ENCODE results near the gene SSTR5. TPM values are rescaled to one million over a fixed set of nuclear protein-coding genes. Genes with fewer than 3 reads are reported as not detected.
"Not testable (repeated sequence)": the region's sequence is repeated elsewhere in the genome, so short reads cannot be mapped to it uniquely, and the experiment has no call there.

The SSTR5 gene
- total RNA-seq, 4 donors from 2014 or later, result not detected

DNA sequence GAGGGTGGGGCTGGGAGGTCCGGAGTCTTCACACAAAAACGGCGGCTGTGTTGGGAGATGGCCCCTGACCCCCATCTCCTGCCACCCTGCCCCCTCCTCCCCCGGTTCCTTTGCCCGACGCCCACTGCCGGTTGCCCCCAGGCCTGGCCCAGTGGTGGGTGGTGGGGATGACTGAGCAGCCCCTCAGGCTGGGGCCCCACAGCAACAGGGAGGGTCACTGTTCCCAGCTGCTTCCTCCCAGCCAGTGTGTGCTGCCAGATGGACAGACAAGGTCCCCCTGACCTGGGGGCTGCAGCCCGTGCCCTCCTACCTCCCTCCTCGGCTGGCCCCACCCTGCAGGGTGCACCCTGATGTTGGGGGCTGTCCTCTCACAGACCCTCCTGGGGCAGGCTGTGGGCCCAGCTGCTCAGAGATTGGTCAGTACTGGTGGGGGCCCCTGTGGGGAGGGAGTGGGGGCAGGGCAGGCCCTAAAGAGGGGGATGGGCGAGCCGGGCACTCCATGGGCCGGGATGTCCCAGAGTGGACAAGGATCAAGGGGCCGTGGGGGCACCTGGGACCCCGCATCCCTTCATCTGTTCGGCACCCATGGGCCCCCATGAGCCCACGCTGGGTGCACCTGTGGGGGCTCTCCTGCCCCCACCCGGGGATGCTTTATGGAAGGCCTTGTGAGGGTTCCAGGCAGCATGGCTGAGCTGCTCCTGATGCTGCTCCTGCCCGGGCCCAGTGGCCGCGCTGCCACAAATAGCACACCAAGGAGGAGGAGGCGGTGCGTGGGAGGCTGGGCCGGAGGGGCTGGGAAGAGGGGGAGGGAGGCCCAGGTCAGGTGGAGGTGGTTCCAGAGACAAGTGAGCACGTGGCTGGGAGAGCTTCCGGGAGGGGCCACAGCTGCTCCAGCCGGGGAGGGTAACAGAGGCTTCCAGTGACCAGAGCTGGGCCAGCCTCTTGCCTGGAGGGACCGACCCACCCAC is 18.4 kb downstream of the SSTR5 start:
- no peak overlapping the region for H3K4me3 ChIP-seq
- TF ChIP-seq POLR2A (IDR thresholded peaks at IDR 0.05) (no peak), EP300 (IDR thresholded peaks at IDR 0.05) (no peak), POLR2AphosphoS5 (IDR thresholded peaks at IDR 0.05) (no peak)
- TF ChIP-seq, protein P1, sequence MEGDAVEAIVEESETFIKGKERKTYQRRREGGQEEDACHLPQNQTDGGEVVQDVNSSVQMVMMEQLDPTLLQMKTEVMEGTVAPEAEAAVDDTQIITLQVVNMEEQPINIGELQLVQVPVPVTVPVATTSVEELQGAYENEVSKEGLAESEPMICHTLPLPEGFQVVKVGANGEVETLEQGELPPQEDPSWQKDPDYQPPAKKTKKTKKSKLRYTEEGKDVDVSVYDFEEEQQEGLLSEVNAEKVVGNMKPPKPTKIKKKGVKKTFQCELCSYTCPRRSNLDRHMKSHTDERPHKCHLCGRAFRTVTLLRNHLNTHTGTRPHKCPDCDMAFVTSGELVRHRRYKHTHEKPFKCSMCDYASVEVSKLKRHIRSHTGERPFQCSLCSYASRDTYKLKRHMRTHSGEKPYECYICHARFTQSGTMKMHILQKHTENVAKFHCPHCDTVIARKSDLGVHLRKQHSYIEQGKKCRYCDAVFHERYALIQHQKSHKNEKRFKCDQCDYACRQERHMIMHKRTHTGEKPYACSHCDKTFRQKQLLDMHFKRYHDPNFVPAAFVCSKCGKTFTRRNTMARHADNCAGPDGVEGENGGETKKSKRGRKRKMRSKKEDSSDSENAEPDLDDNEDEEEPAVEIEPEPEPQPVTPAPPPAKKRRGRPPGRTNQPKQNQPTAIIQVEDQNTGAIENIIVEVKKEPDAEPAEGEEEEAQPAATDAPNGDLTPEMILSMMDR (IDR thresholded peaks at IDR 0.05), result no peak
- H3K27ac ChIP-seq, result no peak overlapping the region
- no peaks in the 10 kb centered on the region for H3K36me3 ChIP-seq
- H3K27me3 ChIP-seq, result peaks cover 64% of the 10 kb centered on the region
- peaks cover 0 to 5% (median 0%) of the 10 kb centered on the region in 3 donors for H3K9me3 ChIP-seq
- peaks cover 0 to 25% (median 8%) of the 10 kb centered on the region in 3 donors for H3K4me1 ChIP-seq
- WGBS, 2 donors (ENCODE audit: low coverage in 1 of 2), result no CpG with 5 or more reads among the region's 27 CpGs
- ATAC-seq, result no peak

DNA sequence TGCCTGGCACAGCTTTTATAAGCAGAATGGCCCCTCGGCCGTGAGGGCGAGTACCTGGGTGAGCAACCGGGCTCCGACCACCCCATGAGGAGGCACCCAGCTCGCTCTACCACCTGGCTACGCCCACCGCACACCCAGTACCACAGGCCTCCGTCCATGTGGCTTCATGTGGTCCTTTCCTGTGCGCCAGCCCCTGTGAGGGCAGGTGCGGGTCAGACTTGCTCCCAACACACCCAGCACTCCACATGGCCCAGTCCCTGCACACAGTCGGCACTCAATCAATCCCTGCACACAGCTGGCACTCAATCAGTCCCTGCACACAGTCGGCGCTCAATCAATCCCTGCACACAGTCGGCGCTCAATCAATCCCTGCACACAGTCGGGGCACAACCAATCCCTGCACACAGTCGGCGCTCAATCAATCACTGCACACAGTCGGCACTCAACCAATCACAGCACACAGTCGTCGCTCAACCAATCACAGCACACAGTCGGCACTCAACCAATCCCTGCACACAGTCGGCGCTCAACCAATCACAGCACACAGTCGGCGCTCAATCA is 19.5 kb downstream of the SSTR5 start:
- no peak overlapping the region for H3K27ac ChIP-seq
- TF ChIP-seq EP300 (IDR thresholded peaks at IDR 0.05) (no peak), POLR2A (IDR thresholded peaks at IDR 0.05) (no peak), POLR2AphosphoS5 (IDR thresholded peaks at IDR 0.05) (no peak)
- TF ChIP-seq, protein P1 (IDR thresholded peaks at IDR 0.05), result no peak
- H3K4me3 ChIP-seq, result no peak overlapping the region
- H3K36me3 ChIP-seq, result no peaks in the 10 kb centered on the region
- 92 to 99% methylated on average over 5 to 15 of the region's 27 CpGs for WGBS, 2 donors (ENCODE audit: low coverage in 1 of 2)
- peaks cover 0 to 33% (median 8%) of the 10 kb centered on the region in 3 donors for H3K4me1 ChIP-seq
- peaks cover 63% of the 10 kb centered on the region for H3K27me3 ChIP-seq
- H3K9me3 ChIP-seq, result no peaks in the 10 kb centered on the region
- ATAC-seq, result no peak

DNA sequence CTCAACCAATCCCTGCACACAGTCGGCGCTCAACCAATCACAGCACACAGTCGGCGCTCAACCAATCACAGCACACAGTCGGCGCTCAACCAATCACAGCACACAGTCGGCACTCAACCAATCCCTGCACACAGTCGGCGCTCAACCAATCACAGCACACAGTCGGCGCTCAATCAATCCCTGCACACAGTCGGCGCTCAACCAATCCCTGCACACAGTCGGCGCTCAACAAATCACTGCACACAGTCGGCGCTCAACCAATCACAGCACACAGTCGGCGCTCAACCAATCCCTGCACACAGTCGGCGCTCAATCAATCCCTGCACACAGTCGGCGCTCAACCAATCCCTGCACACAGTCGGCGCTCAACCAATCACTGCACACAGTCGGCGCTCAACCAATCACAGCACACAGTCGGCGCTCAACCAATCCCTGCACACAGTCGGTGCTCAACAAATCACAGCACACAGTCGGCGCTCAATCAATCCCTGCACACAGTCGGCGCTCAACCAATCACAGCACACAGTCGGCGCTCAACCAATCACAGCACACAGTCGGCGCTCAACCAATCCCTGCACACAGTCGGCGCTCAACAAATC is 20.2 kb downstream of the SSTR5 start:
- 96% methylated on average over 11 of the region's 40 CpGs; no CpG with 5 or more reads in 1 of the 2 donors for WGBS, 2 donors (ENCODE audit: low coverage in 1 of 2)
- not testable (repeated sequence) for H3K36me3 ChIP-seq, H3K27ac ChIP-seq, H3K9me3 ChIP-seq, H3K4me3 ChIP-seq, ATAC-seq
- H3K27me3 ChIP-seq, result peaks cover 63% of the 10 kb centered on the region
- H3K4me1 ChIP-seq, result peaks cover 0 to 38% (median 8%) of the 10 kb centered on the region in 3 donors

DNA sequence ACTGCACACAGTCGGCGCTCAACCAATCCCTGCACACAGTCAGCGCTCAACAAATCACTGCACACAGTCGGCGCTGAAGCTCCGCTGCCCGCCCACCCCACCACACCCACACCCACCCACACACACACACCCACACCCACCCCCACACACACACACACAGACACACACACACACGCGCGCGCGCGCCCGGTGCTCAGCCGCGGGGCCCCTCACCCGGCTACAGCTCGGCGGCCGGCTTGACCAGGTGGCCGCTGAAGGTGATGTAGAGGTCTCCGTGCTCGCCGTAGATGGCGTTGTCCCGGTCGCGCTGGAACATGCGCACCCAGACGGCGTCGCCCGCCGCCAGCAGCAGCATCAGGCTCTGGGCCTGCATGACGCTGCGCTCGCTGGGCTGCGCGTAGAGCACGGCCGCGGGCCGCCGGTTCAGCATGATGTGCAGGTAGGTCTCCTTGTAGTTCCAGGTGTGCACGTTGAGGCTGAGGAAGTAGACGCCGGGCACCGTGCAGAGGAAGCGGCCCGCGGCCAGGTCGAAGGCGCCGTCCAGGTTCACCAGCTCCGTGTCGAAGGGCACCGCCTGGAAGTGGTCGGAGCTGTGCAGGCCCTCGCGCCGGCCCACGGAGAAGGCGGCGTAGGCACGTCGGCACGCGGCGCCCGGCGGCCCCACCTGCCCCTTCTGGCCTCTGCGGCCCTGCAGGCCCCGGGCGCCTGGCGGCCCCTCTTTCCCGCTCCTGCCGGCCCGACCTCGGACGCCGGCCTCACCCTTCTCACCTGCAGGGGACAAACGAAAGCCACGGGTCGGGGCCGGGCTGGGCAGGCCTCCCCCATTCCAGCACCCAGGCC is 21.0 kb downstream of the SSTR5 start:
- TF ChIP-seq EP300 (IDR thresholded peaks at IDR 0.05) (no peak), POLR2A (IDR thresholded peaks at IDR 0.05) (no peak), POLR2AphosphoS5 (IDR thresholded peaks at IDR 0.05) (no peak)
- TF ChIP-seq, protein P1 (IDR thresholded peaks at IDR 0.05), result no peak
- ATAC-seq, result no peak
- WGBS, 2 donors (ENCODE audit: low coverage in 1 of 2), result 92% methylated on average over 4 of the region's 85 CpGs; no CpG with 5 or more reads in 1 of the 2 donors
- no peaks in the 10 kb centered on the region for H3K36me3 ChIP-seq
- H3K4me3 ChIP-seq, result no peak overlapping the region
- H3K27me3 ChIP-seq, result peaks cover 63% of the 10 kb centered on the region
- no peaks in the 10 kb centered on the region for H3K9me3 ChIP-seq
- no peak overlapping the region for H3K27ac ChIP-seq
- peaks cover 0 to 45% (median 8%) of the 10 kb centered on the region in 3 donors for H3K4me1 ChIP-seq

DNA sequence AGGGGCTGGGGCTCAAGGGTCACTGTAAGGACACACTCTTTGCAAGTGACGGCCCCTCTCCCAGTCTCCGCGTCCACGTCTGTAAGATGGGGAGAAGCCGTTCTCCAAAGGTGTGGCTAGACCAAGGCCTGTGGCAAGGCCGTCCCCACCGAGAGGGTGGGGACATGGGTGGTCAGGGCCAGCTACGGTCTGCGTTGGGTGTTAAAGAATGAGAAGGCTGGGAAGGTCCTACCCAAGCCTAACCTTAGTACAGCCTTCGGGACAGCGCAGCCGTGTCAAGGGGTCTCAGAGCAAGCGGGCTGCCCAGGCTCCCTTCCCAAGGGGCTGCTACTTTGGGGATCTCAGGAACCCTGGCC is 21.6 kb downstream of the SSTR5 start:
- no peak overlapping the region for H3K27ac ChIP-seq
- no peak overlapping the region for H3K4me3 ChIP-seq
- ATAC-seq, result no peak
- peaks cover 63% of the 10 kb centered on the region for H3K27me3 ChIP-seq
- TF ChIP-seq EP300 (IDR thresholded peaks at IDR 0.05) (no peak), POLR2AphosphoS5 (IDR thresholded peaks at IDR 0.05) (no peak), POLR2A (IDR thresholded peaks at IDR 0.05) (no peak)
- TF ChIP-seq, protein P1 (IDR thresholded peaks at IDR 0.05), result no peak
- 80% methylated on average over 1 of the region's 13 CpGs; no CpG with 5 or more reads in 1 of the 2 donors for WGBS, 2 donors (ENCODE audit: low coverage in 1 of 2)
- H3K9me3 ChIP-seq, result no peaks in the 10 kb centered on the region
- H3K4me1 ChIP-seq, result peaks cover 0 to 46% (median 8%) of the 10 kb centered on the region in 3 donors
- no peaks in the 10 kb centered on the region for H3K36me3 ChIP-seq

Measured in gastroesophageal sphincter (tissue), 4 donors.